Left lung (tissue), 10 donors: Measurements from ENCODE around the gene PHC3. TPM values are rescaled to one million over a fixed set of nuclear protein-coding genes. Genes with fewer than 3 reads are reported as not detected.

Experiments used
- ATAC-seq: fragments of 200-7000 bp; cut with Tn5 transposase; one replicate; pipeline ENCODE4 v1.9.1; 2020; ENCODE audit warnings: moderate library complexity
- DNase-seq, 4 donors: peaks; one replicate each; pipeline ENCODE4 v3.0.0-alpha.2; 2013 to 2020
- H3K27ac ChIP-seq, 2 donors: fragments of 200-600 bp; sonication (generic) in 1 of 2; one replicate each; pipeline versions ENCODE4 v1.5.0 to v1.8.0; 2020 to 2021
- H3K27me3 ChIP-seq, 2 donors: fragments of 200-600 bp; sonication (generic) in 1 of 2; one replicate each; pipeline versions ENCODE4 v1.5.0 to v1.8.0; 2020 to 2021
- H3K36me3 ChIP-seq, 2 donors: fragments of 200-600 bp; sonication (generic) in 1 of 2; one replicate each; pipeline versions ENCODE4 v1.5.0 to v1.8.0; 2020 to 2021
- H3K4me1 ChIP-seq, 2 donors: fragments of 200-600 bp; one replicate each; pipeline ENCODE4 v1.8.0; 2021
- H3K4me3 ChIP-seq, 2 donors: fragments of 200-600 bp; sonication (generic) in 1 of 2; one replicate each; pipeline versions ENCODE4 v1.5.0 to v1.8.0; 2020 to 2021; ENCODE audit warnings: mild to moderate bottlenecking in 1 of 2
- H3K9me3 ChIP-seq, 2 donors: fragments of 200-600 bp; sonication (generic) in 1 of 2; one replicate each; pipeline versions ENCODE4 v1.5.0 to v1.8.0; 2020 to 2021
- intact Hi-C, 2 donors: fragments of 100-400 bp; cut with DNase I; formaldehyde crosslinking; loops; one replicate each; pipeline versions ENCODE4 v1.11.2 to v1.14.2; 2022
- polyA plus RNA-seq, 6 donors: library from polyadenylated mRNA; unstranded; fragments of 120-200 nt; gene quantifications; one replicate each; pipeline ENCODE4 v1.2.1, GENCODE V29; 2013; ENCODE audit not compliant: insufficient read length in 6 of 6
- total RNA-seq, 2 donors: library from RNA; stranded (reverse); fragmentation: NEBNext Ultra II Directional; extraction: Animal tissue kit (Norgen Biotek cat#: 25700); gene quantifications; one replicate each; pipeline ENCODE4 v1.2.1, GENCODE V29; 2021
- TF ChIP-seq, protein P1 (sequence below), 2 donors: fragments of 200-600 bp; sonication (generic) in 1 of 2; IDR thresholded peaks; one replicate each; pipeline versions ENCODE4 v1.5.0 to v1.8.0; 2021; ENCODE audit warnings: antibody characterized with exemption in 2 of 2
- donor health status: DM: no; HTN: yes; CAD: no.
- donor health status: DM: no; HTN: no; CAD: no.

PHC3 gene
- total and polyA plus RNA-seq, 8 donors: 35.5 to 66.3 (median 47.1) TPM

GRCh38 chr3:170225166-170225565, 43.6 kb upstream of the PHC3 start:
- TF ChIP-seq, protein P1, sequence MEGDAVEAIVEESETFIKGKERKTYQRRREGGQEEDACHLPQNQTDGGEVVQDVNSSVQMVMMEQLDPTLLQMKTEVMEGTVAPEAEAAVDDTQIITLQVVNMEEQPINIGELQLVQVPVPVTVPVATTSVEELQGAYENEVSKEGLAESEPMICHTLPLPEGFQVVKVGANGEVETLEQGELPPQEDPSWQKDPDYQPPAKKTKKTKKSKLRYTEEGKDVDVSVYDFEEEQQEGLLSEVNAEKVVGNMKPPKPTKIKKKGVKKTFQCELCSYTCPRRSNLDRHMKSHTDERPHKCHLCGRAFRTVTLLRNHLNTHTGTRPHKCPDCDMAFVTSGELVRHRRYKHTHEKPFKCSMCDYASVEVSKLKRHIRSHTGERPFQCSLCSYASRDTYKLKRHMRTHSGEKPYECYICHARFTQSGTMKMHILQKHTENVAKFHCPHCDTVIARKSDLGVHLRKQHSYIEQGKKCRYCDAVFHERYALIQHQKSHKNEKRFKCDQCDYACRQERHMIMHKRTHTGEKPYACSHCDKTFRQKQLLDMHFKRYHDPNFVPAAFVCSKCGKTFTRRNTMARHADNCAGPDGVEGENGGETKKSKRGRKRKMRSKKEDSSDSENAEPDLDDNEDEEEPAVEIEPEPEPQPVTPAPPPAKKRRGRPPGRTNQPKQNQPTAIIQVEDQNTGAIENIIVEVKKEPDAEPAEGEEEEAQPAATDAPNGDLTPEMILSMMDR (IDR thresholded peaks at IDR 0.05): no peak
- Histone ChIP-seq H3K4me3 (no peak overlapping the region), H3K27ac (no peak overlapping the region), H3K36me3 (no peaks in the 10 kb centered on the region), H3K9me3 (no peaks in the 10 kb centered on the region), H3K27me3 (no peaks in the 10 kb centered on the region), H3K4me1 (peaks cover 4 to 34% of the 10 kb centered on the region in 2 donors)
- DNase-seq: no peak
- intact Hi-C loops: no loop called here
- no peak for ATAC-seq

GRCh38 chr3:170222647-170223541, 41.4 kb upstream of the PHC3 start:
- Histone ChIP-seq H3K27me3 (no peaks in the 10 kb centered on the region), H3K4me3 (peak overlapping the region; percentile 77 to 81), H3K4me1 (peaks cover 0 to 28% of the 10 kb centered on the region in 2 donors), H3K36me3 (no peaks in the 10 kb centered on the region), H3K27ac (peak overlapping the region; percentile 83 to 89), H3K9me3 (no peaks in the 10 kb centered on the region)
- TF ChIP-seq, protein P1 (IDR thresholded peaks at IDR 0.05): peak in 1 of 2 donors; percentile 20
- ATAC-seq (peak; percentile 62), DNase-seq (peak in 3 of 4 donors; percentile 26 to 61 (median 42))
- intact Hi-C loops: no loop called here

- peak; percentile 96 to 99 (median 98) for DNase-seq
- Histone ChIP-seq H3K27me3 (no peaks in the 10 kb centered on the region), H3K4me1 (peaks cover 0 to 20% of the 10 kb centered on the region in 2 donors), H3K36me3 (no peaks in the 10 kb centered on the region), H3K27ac (peak within 1 kb of the TSS; percentile 83 to 89), H3K9me3 (no peaks in the 10 kb centered on the region), H3K4me3 (peak within 1 kb of the TSS; percentile 77 to 81)
- TF ChIP-seq, protein P1 (IDR thresholded peaks at IDR 0.05): no peak
- intact Hi-C loops: no loop called here
- peak; percentile 97 for ATAC-seq
These were observed 40.6 kb upstream of the PHC3 start, which contains the start of gene PRKCI for GRCh38 chr3:170221924-170222646. TSS of gene PRKCI (plus strand) at chr3:170222424. CDS start at chr3:170222670, 246 bp downstream.

- no peak overlapping the region for H3K27ac ChIP-seq
- no peaks in the 10 kb centered on the region for H3K27me3 ChIP-seq
- TF ChIP-seq, protein P1 (IDR thresholded peaks at IDR 0.05): no peak
- no peaks in the 10 kb centered on the region for H3K36me3 ChIP-seq
- no peak overlapping the region for H3K4me3 ChIP-seq
- DNase-seq (no peak), ATAC-seq (no peak)
- no peaks in the 10 kb centered on the region for H3K9me3 ChIP-seq
- intact Hi-C loops: no loop called here
- H3K4me1 ChIP-seq: peaks cover 0 to 16% of the 10 kb centered on the region in 2 donors
These were observed 39.3 kb upstream of the PHC3 start for GRCh38 chr3:170220871-170221270.

DNA sequence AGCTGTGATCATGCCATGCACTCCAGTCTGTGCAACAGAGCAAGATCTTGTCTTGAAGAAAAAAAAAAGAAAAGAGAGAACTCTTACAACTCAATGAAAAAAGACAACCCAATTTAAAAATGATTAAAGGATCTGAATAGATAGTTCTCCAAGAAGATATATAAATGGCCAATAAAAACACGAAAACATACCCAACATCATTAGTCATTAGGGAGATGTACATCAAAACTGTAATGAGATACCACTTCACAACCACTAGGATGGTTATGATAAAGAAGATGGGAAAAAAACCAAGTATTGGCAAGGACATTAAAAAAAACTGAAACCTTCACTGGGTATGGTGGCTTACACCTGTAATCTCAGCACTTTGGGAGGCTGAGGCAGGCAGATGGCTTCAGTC, 38.3 kb upstream of the PHC3 start:
- no peaks in the 10 kb centered on the region for H3K27me3 ChIP-seq
- no peaks in the 10 kb centered on the region for H3K9me3 ChIP-seq
- no peaks in the 10 kb centered on the region for H3K36me3 ChIP-seq
- H3K4me1 ChIP-seq: peaks cover 0 to 13% of the 10 kb centered on the region in 2 donors
- H3K4me3 ChIP-seq: no peak overlapping the region
- TF ChIP-seq, protein P1 (IDR thresholded peaks at IDR 0.05): no peak
- H3K27ac ChIP-seq: no peak overlapping the region
- ATAC-seq (no peak), DNase-seq (no peak)
- intact Hi-C loops: no loop called here
